Caco-2 (cell line): ENCODE results near the gene LAMP5. TPM values are rescaled to one million over a fixed set of nuclear protein-coding genes. Genes with fewer than 3 reads are reported as not detected.

Experiments
- BruUV-seq: library from RNA; stranded (reverse); fragments of 400-500 nt; replicated peaks from 2 replicates; lab custom pipeline; 2021; lab: Mats Ljungman, UMichigan
- CTCF ChIA-PET: fragments of 300-600 bp; sonication (Branson Sonifier 250); formaldehyde crosslinking; loops from one replicate; lab custom pipeline; 2022; ENCODE audit warnings: antibody characterized with exemption; lab: Charles Lee
- POLR2A ChIA-PET: fragments of 300-600 bp; sonication (Branson Sonifier 250); formaldehyde crosslinking; loops from one replicate; lab custom pipeline; 2022; ENCODE audit warnings: antibody characterized with exemption; lab: Charles Lee
- DNase-seq, 2 experiments: peaks; one replicate each; pipeline versions ENCODE4 v3.0.0 to v3.0.0-alpha.2; 2020 to 2022
- H3K27me3 ChIP-seq: replicated peaks from 2 replicates; pipeline ENCODE4 v1.6.0; 2011; ENCODE audit warnings: low read length; ENCODE audit not compliant: control insufficient read depth, insufficient read depth
- H3K36me3 ChIP-seq: 2 replicates; pipeline ENCODE4 v1.5.1; 2011; ENCODE audit warnings: low read length; ENCODE audit not compliant: control insufficient read depth, insufficient read depth
- H3K4me1 ChIP-seq: fragments of 250-450 bp; sonication (Bioruptor Pico); 2 replicates; pipeline ENCODE4 v1.5.1; 2020; ENCODE audit warnings: mild to moderate bottlenecking
- H3K4me3 ChIP-seq: 2 replicates; pipeline ENCODE4 v1.5.1; 2011; ENCODE audit warnings: low read depth, mild to moderate bottlenecking, control low read depth, low read length
- H3K9me3 ChIP-seq: fragments of 250-450 bp; sonication (Bioruptor Pico); 2 replicates; pipeline ENCODE4 v1.5.1; 2020; ENCODE audit warnings: mild to moderate bottlenecking, moderate library complexity
- H3K27ac Mint-ChIP-seq: one replicate; pipeline ENCODE4 v1.8.0; 2022; ENCODE audit warnings: mixed read lengths; ENCODE audit not compliant: unreplicated experiment
- H3K27me3 Mint-ChIP-seq: one replicate; pipeline ENCODE4 v1.8.0; 2022; ENCODE audit warnings: mixed read lengths; ENCODE audit not compliant: insufficient read depth, unreplicated experiment
- H3K36me3 Mint-ChIP-seq: one replicate; pipeline ENCODE4 v1.8.0; 2022; ENCODE audit warnings: mild to moderate bottlenecking, mixed read lengths; ENCODE audit not compliant: insufficient read depth, unreplicated experiment
- H3K4me1 Mint-ChIP-seq: one replicate; pipeline ENCODE4 v1.8.0; 2022; ENCODE audit warnings: low read depth, mixed read lengths; ENCODE audit not compliant: unreplicated experiment
- H3K4me3 Mint-ChIP-seq: one replicate; pipeline ENCODE4 v1.8.0; 2022; ENCODE audit warnings: mild to moderate bottlenecking, moderate library complexity, mixed read lengths; ENCODE audit not compliant: unreplicated experiment
- H3K9me3 Mint-ChIP-seq: one replicate; pipeline ENCODE4 v1.8.0; 2022; ENCODE audit warnings: mixed read lengths; ENCODE audit not compliant: unreplicated experiment
- intact Hi-C: fragments of 100-400 bp; cut with micrococcal nuclease; formaldehyde crosslinking; loops from one replicate; pipeline ENCODE4 v1.10.0; 2022; ENCODE audit not compliant: unreplicated experiment
- total RNA-seq: library from RNA; stranded (reverse); gene quantifications from 2 replicates; pipeline ENCODE4 v1.2.3, GENCODE V29; 2022
- TF ChIP-seq, protein P1 (sequence below), 2 experiments: fragments of 200-600 bp in 1 of 2; IDR thresholded peaks; 1 replicate in 1 of 2; 2 replicates in 1 of 2; pipeline versions ENCODE4 v1.5.1 to v1.8.0; 2011 to 2022; ENCODE audit warnings: antibody characterized with exemption in 1 of 2, control low read depth in 1 of 2, inconsistent platforms in 1 of 2, low read depth in 1 of 2, low read length in 1 of 2, mild to moderate bottlenecking in 1 of 2, moderate library complexity in 1 of 2; ENCODE audit not compliant: insufficient read depth in 1 of 2, severe bottlenecking in 1 of 2, unreplicated experiment in 1 of 2

The LAMP5 gene
- total RNA-seq, 1 experiment from 2014 or later, result not detected

DNA sequence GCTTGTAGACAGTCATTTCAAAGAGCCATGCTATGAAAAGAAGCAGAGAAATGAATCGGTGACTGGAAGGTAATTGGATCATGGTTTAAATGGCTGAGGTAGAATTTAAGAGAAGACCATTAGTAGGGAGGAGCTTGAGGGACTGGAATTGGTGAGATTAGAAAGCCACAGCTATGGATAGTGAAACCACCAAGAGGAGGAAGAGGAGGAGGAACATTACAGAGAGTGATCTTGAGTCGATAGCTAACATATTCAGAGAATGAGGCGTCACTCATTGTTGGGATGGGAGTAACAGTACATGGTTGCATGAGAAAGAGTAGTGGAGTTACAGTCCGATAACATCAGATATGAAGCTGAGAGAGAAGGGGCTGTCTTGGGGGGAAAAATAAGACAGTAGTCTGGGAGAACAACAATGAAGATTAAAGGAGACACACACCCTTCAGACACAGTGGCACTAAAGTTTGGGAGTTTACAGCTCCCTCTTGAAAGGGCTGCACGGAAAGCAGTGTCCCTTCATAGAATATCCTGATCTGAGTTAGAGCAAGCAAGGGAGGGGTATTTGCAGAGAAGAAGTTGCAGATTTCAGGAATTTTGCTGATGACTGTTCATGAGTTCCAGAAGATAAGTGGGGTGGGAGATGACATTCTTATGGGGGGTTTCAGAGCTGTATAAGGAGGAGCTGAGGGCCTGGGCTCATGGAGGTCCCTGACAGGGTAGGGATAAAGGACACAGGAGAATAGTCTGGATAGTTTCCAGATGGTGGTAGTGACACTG is 15.1 kb upstream of the LAMP5 start:
- intact Hi-C loops, result no loop called here
- CTCF ChIA-PET, result no interaction called here
- Histone ChIP-seq H3K4me1 (no peaks in the 10 kb centered on the region), H3K36me3 (no peaks in the 10 kb centered on the region), H3K9me3 (no peaks in the 10 kb centered on the region), H3K27me3 (no peaks in the 10 kb centered on the region; the same call in 1 of the 2 replicates), H3K4me3 (no peak overlapping the region)
- TF ChIP-seq, protein P1, sequence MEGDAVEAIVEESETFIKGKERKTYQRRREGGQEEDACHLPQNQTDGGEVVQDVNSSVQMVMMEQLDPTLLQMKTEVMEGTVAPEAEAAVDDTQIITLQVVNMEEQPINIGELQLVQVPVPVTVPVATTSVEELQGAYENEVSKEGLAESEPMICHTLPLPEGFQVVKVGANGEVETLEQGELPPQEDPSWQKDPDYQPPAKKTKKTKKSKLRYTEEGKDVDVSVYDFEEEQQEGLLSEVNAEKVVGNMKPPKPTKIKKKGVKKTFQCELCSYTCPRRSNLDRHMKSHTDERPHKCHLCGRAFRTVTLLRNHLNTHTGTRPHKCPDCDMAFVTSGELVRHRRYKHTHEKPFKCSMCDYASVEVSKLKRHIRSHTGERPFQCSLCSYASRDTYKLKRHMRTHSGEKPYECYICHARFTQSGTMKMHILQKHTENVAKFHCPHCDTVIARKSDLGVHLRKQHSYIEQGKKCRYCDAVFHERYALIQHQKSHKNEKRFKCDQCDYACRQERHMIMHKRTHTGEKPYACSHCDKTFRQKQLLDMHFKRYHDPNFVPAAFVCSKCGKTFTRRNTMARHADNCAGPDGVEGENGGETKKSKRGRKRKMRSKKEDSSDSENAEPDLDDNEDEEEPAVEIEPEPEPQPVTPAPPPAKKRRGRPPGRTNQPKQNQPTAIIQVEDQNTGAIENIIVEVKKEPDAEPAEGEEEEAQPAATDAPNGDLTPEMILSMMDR (IDR thresholded peaks at IDR 0.05; ENCODE audit: insufficient read depth in 1 of 2, low read depth in 1 of 2, low read length in 1 of 2, severe bottlenecking in 1 of 2, unreplicated experiment in 1 of 2), result no peak
- Mint-ChIP-seq H3K36me3 (no peaks in the 10 kb centered on the region), H3K27me3 (peaks cover 6% of the 10 kb centered on the region), H3K27ac (no peak overlapping the region), H3K9me3 (no peaks in the 10 kb centered on the region), H3K4me1 (no peaks in the 10 kb centered on the region), H3K4me3 (no peak overlapping the region)
- POLR2A ChIA-PET, result no interaction called here
- no peak for DNase-seq
- BruUV-seq, result no TSS peak

DNA sequence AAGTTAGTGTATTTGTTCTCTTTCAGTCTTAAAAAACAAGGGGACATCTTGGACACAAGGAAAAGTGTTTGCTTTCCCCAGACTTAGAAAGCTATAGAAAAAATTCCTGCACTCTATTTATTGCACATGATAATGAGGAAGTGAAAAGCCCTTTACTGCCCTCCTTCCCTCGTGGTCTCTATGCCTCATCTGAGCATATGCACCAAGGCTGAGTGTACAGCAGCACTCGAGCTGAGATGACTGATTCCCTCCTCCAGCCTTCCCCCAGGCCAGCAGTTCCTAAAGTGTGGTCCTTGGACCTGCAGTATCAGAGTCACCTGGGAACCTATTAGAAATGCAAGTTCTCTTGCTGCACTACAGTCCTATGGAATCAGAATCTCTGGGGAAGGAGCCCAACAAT is 14.3 kb upstream of the LAMP5 start:
- H3K4me3 Mint-ChIP-seq, result no peak overlapping the region
- BruUV-seq, result no TSS peak
- no peaks in the 10 kb centered on the region for H3K9me3 ChIP-seq
- TF ChIP-seq, protein P1 (IDR thresholded peaks at IDR 0.05; ENCODE audit: insufficient read depth in 1 of 2, low read depth in 1 of 2, low read length in 1 of 2, severe bottlenecking in 1 of 2, unreplicated experiment in 1 of 2), result no peak
- intact Hi-C loops, result no loop called here
- ChIA-PET POLR2A (no interaction called here), CTCF (no interaction called here)
- peaks cover 6% of the 10 kb centered on the region for H3K27me3 Mint-ChIP-seq
- H3K27me3 ChIP-seq, result no peaks in the 10 kb centered on the region; the same call in 1 of the 2 replicates
- no peaks in the 10 kb centered on the region for H3K36me3 ChIP-seq
- no peaks in the 10 kb centered on the region for H3K9me3 Mint-ChIP-seq
- no peak overlapping the region for H3K4me3 ChIP-seq
- H3K27ac Mint-ChIP-seq, result no peak overlapping the region
- no peaks in the 10 kb centered on the region for H3K4me1 Mint-ChIP-seq
- H3K36me3 Mint-ChIP-seq, result no peaks in the 10 kb centered on the region
- no peak for DNase-seq
- H3K4me1 ChIP-seq, result no peaks in the 10 kb centered on the region

DNA sequence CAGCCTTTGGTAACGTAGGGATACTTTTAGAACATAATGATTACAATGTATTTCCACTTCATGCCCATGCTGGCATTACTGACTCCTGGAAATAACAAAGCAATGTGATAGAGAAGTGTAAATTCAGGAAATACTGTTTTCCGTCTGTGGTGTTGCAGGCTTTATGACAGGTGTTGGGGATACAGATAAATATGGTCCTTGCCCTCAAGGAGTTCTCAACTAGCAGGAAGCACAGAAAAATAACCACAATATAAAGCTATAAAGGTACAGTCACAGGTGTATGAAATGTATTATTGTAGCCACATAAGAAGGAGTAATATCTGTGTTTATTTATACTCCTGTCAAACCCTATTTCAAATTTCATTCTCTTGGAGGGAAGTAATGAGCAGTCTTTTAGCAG is 12.9 kb upstream of the LAMP5 start:
- Histone ChIP-seq H3K4me1 (no peaks in the 10 kb centered on the region), H3K27me3 (no peaks in the 10 kb centered on the region; the same call in 1 of the 2 replicates), H3K9me3 (no peaks in the 10 kb centered on the region), H3K36me3 (no peaks in the 10 kb centered on the region), H3K4me3 (no peak overlapping the region)
- TF ChIP-seq, protein P1 (IDR thresholded peaks at IDR 0.05; ENCODE audit: insufficient read depth in 1 of 2, low read depth in 1 of 2, low read length in 1 of 2, severe bottlenecking in 1 of 2, unreplicated experiment in 1 of 2), result no peak
- H3K9me3 Mint-ChIP-seq, result no peaks in the 10 kb centered on the region
- no peak for DNase-seq
- BruUV-seq, result no TSS peak
- H3K27ac Mint-ChIP-seq, result no peak overlapping the region
- H3K27me3 Mint-ChIP-seq, result peaks cover 3% of the 10 kb centered on the region
- ChIA-PET POLR2A (no interaction called here), CTCF (no interaction called here)
- H3K4me3 Mint-ChIP-seq, result no peak overlapping the region
- intact Hi-C loops, result no loop called here
- no peaks in the 10 kb centered on the region for H3K36me3 Mint-ChIP-seq
- no peaks in the 10 kb centered on the region for H3K4me1 Mint-ChIP-seq
